ENCODE results near the gene SV2C.
"Not testable (repeated sequence)": the region's sequence is repeated elsewhere in the genome, so short reads cannot be mapped to it uniquely, and the experiment has no call there.

Gene SV2C

GRCh38 chr5:76082772-76083554 lies at the start of gene SV2C:
Gene SV2C, plus strand, starts transcription at chr5:76083383. Its CDS starts 48,368 bp downstream, at chr5:76131751.
- no peak for DNase-seq

- DNase-seq, result not testable (repeated sequence)
Measured at GRCh38 chr5:76037736-76038151, 45.4 kb upstream of the SV2C start.

- DNase-seq, result no peak
Measured at GRCh38 chr5:76038212-76038611, 45.0 kb upstream of the SV2C start.

GRCh38 chr5:76040806-76041205 lies 42.4 kb upstream of the SV2C start:
- DNase-seq, result no peak

- DNase-seq, result no peak
Measured at GRCh38 chr5:76041863-76042262, 41.3 kb upstream of the SV2C start.

- DNase-seq, result no peak
Measured at GRCh38 chr5:76046741-76047140, 36.4 kb upstream of the SV2C start.

- no peak for DNase-seq
Measured at GRCh38 chr5:76050134-76050533, 33.0 kb upstream of the SV2C start.

GRCh38 chr5:76062502-76063041 lies 20.6 kb upstream of the SV2C start:
- no peak for DNase-seq

- DNase-seq, result no peak
Measured at GRCh38 chr5:76065258-76065657, 17.9 kb upstream of the SV2C start.

GRCh38 chr5:76069061-76069735 lies 14.0 kb upstream of the SV2C start:
- no peak for DNase-seq

- no peak for DNase-seq
Measured at GRCh38 chr5:76074487-76075065, 8.6 kb upstream of the SV2C start.

GRCh38 chr5:76081811-76082771 lies 1.1 kb upstream of the SV2C start:
- no peak for DNase-seq

GRCh38 chr5:76083555-76084495 lies 642 bp downstream of the SV2C start:
- no peak for DNase-seq

- DNase-seq, result no peak
Measured at GRCh38 chr5:76084496-76085242, 1.5 kb downstream of the SV2C start.

GRCh38 chr5:76085243-76085579 lies 2.0 kb downstream of the SV2C start:
- no peak for DNase-seq

GRCh38 chr5:76086095-76086494 lies 2.9 kb downstream of the SV2C start:
- DNase-seq, result no peak

- DNase-seq, result not testable (repeated sequence)
Measured at GRCh38 chr5:76089156-76089555, 6.0 kb downstream of the SV2C start.

- no peak for DNase-seq
Measured at GRCh38 chr5:76091351-76091750, 8.2 kb downstream of the SV2C start.

- no peak for DNase-seq
Measured at GRCh38 chr5:76099286-76099702, 16.1 kb downstream of the SV2C start.

- DNase-seq, result no peak
Measured at GRCh38 chr5:76099756-76100155, 16.6 kb downstream of the SV2C start.

GRCh38 chr5:76104027-76104426 lies 20.8 kb downstream of the SV2C start:
- DNase-seq, result no peak

All from NCI-H2081 treated with DMSO at 0.1 percent for 48 hours (cell line).